Calu3 (cell line): Measurements from ENCODE around the gene ROBO4. TPM values are rescaled to one million over a fixed set of nuclear protein-coding genes. Genes with fewer than 3 reads are reported as not detected.

Source experiments
- BruUV-seq: library from RNA; stranded (reverse); fragments of 400-500 nt; replicated peaks from 2 replicates; lab custom pipeline; 2021; lab: Mats Ljungman, UMichigan
- CTCF ChIA-PET: fragments of 300-600 bp; sonication (Branson Sonifier 250); formaldehyde crosslinking; loops from one replicate; lab custom pipeline; 2022; ENCODE audit warnings: antibody characterized with exemption; lab: Charles Lee
- DNase-seq: peaks from one replicate; pipeline ENCODE4 v3.0.0; 2022
- H3K27ac Mint-ChIP-seq: one replicate; pipeline ENCODE4 v1.8.0; 2022; ENCODE audit warnings: mixed read lengths; ENCODE audit not compliant: unreplicated experiment
- H3K27me3 Mint-ChIP-seq: one replicate; pipeline ENCODE4 v1.8.0; 2022; ENCODE audit warnings: mixed read lengths; ENCODE audit not compliant: unreplicated experiment
- H3K36me3 Mint-ChIP-seq: one replicate; pipeline ENCODE4 v1.8.0; 2022; ENCODE audit warnings: mild to moderate bottlenecking, moderate library complexity, mixed read lengths; ENCODE audit not compliant: insufficient read depth, unreplicated experiment
- H3K4me1 Mint-ChIP-seq: one replicate; pipeline ENCODE4 v1.8.0; 2022; ENCODE audit warnings: mild to moderate bottlenecking, low read depth, mixed read lengths; ENCODE audit not compliant: unreplicated experiment
- H3K4me3 Mint-ChIP-seq: one replicate; pipeline ENCODE4 v1.8.0; 2022; ENCODE audit warnings: mild to moderate bottlenecking, low read depth, moderate library complexity, mixed read lengths; ENCODE audit not compliant: unreplicated experiment
- H3K9me3 Mint-ChIP-seq: one replicate; pipeline ENCODE4 v1.8.0; 2022; ENCODE audit warnings: low read depth, mixed read lengths; ENCODE audit not compliant: unreplicated experiment
- intact Hi-C: fragments of 100-400 bp; cut with micrococcal nuclease; formaldehyde crosslinking; loops from one replicate; pipeline ENCODE4 v1.10.0; 2022; ENCODE audit not compliant: unreplicated experiment
- total RNA-seq: library from RNA; stranded (reverse); gene quantifications from 2 replicates; pipeline ENCODE4 v1.2.3, GENCODE V29; 2022
- TF ChIP-seq, protein P1 (sequence below): fragments of 200-600 bp; IDR thresholded peaks from one replicate; pipeline ENCODE4 v1.8.0; 2022; ENCODE audit warnings: antibody characterized with exemption; ENCODE audit not compliant: unreplicated experiment

Gene ROBO4
- total RNA-seq, 1 experiment from 2014 or later: not detected

DNA sequence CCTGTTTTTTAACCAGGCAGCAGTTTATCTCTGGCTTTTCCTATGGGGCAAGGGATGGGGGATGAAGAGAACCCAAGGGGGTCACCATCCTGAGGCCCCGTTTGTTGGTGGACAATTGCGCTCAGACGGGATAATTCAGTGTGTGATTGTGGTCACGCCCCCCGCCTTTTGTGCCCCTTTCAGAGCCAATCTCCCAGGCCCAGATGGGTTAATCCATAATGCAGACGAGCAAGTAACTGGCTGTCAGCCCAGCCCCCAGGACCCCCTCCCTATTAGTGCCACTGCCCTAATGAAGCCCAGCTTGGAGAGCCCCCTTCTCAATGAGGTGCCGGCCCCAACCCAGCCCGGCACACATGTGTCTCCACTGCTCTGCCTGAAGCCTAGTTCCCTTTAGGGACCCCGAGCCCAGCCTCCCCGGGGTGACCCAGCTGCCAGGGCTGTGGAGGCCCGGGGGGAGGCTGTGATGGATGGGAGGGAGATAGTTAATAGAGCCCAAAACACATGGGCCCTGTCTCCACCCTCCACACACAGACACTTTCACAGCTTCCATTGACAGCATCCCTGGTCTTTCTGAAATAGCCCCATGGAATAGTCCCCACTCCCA is 51.5 kb downstream of the ROBO4 start:
- intact Hi-C loops: no loop called here
- Mint-ChIP-seq H3K27me3 (peaks cover 93% of the 10 kb centered on the region), H3K36me3 (no peaks in the 10 kb centered on the region), H3K4me3 (no peak overlapping the region), H3K27ac (no peak overlapping the region), H3K9me3 (no peaks in the 10 kb centered on the region), H3K4me1 (no peaks in the 10 kb centered on the region)
- CTCF ChIA-PET: no interaction called here
- no TSS peak for BruUV-seq
- TF ChIP-seq, protein P1, sequence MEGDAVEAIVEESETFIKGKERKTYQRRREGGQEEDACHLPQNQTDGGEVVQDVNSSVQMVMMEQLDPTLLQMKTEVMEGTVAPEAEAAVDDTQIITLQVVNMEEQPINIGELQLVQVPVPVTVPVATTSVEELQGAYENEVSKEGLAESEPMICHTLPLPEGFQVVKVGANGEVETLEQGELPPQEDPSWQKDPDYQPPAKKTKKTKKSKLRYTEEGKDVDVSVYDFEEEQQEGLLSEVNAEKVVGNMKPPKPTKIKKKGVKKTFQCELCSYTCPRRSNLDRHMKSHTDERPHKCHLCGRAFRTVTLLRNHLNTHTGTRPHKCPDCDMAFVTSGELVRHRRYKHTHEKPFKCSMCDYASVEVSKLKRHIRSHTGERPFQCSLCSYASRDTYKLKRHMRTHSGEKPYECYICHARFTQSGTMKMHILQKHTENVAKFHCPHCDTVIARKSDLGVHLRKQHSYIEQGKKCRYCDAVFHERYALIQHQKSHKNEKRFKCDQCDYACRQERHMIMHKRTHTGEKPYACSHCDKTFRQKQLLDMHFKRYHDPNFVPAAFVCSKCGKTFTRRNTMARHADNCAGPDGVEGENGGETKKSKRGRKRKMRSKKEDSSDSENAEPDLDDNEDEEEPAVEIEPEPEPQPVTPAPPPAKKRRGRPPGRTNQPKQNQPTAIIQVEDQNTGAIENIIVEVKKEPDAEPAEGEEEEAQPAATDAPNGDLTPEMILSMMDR: no peak
- no peak for DNase-seq

DNA sequence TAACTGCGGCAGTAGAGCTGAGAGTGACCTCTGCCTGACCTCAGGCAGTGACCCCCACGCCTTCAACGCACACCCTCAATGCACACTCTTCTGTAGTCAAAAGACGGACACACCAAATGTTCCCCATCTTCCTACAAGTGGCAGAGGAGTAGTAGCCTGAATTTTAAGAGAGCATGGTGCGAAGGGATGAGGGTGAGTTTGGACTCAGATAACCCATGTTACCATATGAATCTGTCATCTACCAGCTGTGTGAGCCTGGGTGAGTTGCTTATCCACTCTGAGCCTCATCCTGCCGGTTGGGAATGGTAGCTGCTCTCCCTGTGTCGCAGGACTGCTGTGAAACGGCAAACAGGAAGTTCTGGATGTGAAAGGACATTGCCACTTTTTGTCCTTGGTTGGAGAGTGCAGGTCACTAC is 53.0 kb downstream of the ROBO4 start:
- H3K4me1 Mint-ChIP-seq: no peaks in the 10 kb centered on the region
- H3K27ac Mint-ChIP-seq: no peak overlapping the region
- intact Hi-C loops: no loop called here
- TF ChIP-seq, protein P1: no peak
- peaks cover 95% of the 10 kb centered on the region for H3K27me3 Mint-ChIP-seq
- H3K4me3 Mint-ChIP-seq: no peak overlapping the region
- no peaks in the 10 kb centered on the region for H3K9me3 Mint-ChIP-seq
- CTCF ChIA-PET: no interaction called here
- no peaks in the 10 kb centered on the region for H3K36me3 Mint-ChIP-seq
- DNase-seq: no peak
- BruUV-seq: no TSS peak

DNA sequence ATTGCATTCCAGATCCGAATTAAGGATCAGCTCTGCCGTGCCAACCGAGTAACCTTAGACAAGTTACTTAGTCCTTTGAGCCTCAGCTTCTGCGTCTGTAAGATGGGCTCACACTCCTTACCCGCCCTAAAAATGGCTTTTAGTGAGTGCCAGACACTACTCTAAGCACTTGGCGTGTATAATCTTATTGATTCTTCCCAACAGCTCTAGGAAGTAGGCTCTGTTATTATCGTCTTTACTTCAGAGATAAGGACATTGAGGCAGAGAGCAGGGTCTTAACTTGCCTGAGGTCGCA is 54.1 kb downstream of the ROBO4 start:
- TF ChIP-seq, protein P1: no peak
- intact Hi-C loops: no loop called here
- CTCF ChIA-PET: no interaction called here
- H3K9me3 Mint-ChIP-seq: no peaks in the 10 kb centered on the region
- H3K36me3 Mint-ChIP-seq: no peaks in the 10 kb centered on the region
- H3K27ac Mint-ChIP-seq: no peak overlapping the region
- H3K4me3 Mint-ChIP-seq: no peak overlapping the region
- H3K4me1 Mint-ChIP-seq: no peaks in the 10 kb centered on the region
- H3K27me3 Mint-ChIP-seq: peaks cover 98% of the 10 kb centered on the region
- DNase-seq: no peak
- BruUV-seq: no TSS peak

DNA sequence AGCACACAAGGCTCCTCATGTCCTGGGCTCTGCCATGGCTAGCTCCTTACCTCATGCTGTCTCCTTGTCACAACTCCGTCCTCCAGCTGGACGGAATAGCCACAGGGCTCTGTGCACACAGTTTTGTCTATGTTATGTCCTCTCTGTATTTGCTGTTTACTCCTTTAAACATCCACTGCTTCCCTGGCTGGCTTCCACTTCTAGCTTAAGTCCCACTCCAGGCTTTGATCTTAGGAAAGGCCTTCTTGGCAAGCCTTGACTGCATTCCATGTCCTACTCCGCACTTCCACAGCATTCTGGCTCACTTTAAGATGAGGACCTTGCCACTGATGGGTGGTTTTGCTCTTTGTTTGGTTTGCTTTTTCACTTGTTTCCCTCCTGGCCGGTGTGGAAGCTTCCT is 55.4 kb downstream of the ROBO4 start:
- TF ChIP-seq, protein P1: no peak
- CTCF ChIA-PET: no interaction called here
- DNase-seq: no peak
- no TSS peak for BruUV-seq
- H3K9me3 Mint-ChIP-seq: no peaks in the 10 kb centered on the region
- H3K36me3 Mint-ChIP-seq: no peaks in the 10 kb centered on the region
- H3K27me3 Mint-ChIP-seq: peaks cover 92% of the 10 kb centered on the region
- H3K4me3 Mint-ChIP-seq: no peak overlapping the region
- intact Hi-C loops: no loop called here
- H3K27ac Mint-ChIP-seq: no peak overlapping the region
- no peaks in the 10 kb centered on the region for H3K4me1 Mint-ChIP-seq
